HG02571 (cell line): ENCODE measurements around the gene NDUFS5.
"Not testable (repeated sequence)": the region's sequence is repeated elsewhere in the genome, so short reads cannot be mapped to it uniquely, and the experiment has no call there.

Source experiments
- ATAC-seq: cut with Tn5 transposase; IDR thresholded peaks from one replicate; pipeline ENCODE4 v1.9.1; 2021; ENCODE audit warnings: mild to moderate bottlenecking, moderate library complexity; ENCODE audit not compliant: unreplicated experiment

NDUFS5 gene

DNA sequence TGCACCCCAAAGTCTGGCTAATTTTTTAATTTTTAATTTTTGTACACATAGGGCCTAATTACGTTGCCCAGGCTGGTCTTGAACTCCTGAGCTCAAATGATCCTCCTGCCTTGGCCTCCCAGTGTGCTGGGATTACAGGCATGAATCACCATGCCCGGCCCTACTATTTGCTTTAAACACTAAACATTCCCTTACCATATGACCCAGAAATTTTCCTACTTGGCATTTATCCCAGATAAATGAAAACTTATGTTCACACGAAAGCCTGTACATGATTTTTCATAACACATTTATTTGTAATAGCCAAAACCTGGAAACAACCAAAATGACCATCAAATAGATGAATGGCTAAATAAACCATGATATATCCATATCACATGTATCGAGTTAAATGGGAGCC lies 35.8 kb downstream of the NDUFS5 start:
- ATAC-seq: no peak

- ATAC-seq: no peak
Observed at GRCh38 chr1:39063191-39063590, 37.0 kb downstream of the NDUFS5 start.

- ATAC-seq: no peak
Observed at GRCh38 chr1:39063775-39064174, 37.6 kb downstream of the NDUFS5 start.

DNA sequence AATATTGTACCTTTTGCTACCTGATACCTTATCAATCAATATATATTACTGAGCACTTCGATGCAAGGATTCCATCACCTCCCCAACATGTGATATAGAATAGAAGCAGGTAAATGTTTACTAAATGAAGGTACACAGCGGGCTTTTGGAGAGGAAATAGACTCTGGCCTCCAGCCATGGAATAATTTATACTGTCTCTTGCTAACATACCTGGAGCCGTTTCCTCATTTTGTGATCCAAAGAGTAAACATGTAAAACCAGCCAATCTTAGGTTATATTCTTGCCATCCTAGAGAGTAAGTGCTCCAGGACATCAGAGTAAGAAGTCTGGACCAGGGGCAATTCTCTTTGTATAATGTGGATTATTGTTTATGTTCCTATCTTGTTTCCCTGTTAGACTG lies 39.4 kb downstream of the NDUFS5 start:
- no peak for ATAC-seq

DNA sequence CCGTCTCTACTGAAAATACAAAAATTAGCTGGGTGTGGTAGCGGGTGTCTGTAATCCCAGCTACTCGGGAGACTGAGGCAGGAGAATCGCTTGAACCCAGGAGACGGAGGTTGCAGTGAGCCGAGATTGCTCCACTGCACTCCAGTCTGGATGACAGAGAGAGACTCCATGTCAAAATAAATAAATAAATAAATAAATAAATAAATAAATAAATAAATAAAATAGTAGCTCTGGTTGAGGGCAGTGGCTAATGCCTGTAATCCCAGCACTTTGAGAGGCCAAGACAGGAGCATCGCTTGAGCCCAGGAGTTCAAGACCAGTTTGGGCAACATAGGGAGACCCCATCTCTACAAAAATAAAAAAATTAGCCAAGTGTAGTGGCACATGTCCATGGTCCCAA lies 42.1 kb downstream of the NDUFS5 start:
- not testable (repeated sequence) for ATAC-seq

- ATAC-seq: not testable (repeated sequence)
Observed at GRCh38 chr1:39071557-39071956, 45.4 kb downstream of the NDUFS5 start.

DNA sequence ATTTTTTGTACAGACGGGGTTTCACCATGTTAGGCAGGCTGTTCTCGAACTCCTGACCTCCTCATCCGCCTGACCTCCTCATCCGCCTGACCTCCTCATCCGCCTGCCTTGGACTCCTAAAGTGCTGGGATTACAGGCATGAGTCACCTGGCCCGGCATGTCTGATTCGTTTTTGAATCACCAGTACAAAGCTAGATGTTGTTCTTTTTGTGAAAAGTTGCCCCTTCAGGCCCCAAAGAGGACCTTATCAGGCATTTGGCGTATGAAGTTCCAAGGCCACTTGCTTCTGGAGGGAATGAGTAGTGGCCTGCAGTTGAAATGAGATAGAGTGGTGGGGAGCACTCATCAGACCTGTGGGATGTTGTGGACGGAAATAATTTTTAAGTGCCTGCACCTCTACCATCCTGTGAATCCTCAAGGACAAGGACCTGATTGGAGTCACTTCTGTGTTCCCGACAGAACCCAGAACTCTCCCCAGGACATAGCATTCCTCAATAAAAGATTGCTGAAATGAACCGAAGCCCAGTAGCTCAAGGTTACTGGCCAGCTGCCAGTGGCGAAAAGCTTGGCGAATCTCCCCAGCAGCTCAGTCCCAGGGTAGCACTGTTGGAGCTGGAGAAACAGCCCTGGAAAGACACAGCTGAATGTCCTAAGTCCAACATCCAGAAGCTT lies 50.1 kb downstream of the NDUFS5 start:
- no peak for ATAC-seq

DNA sequence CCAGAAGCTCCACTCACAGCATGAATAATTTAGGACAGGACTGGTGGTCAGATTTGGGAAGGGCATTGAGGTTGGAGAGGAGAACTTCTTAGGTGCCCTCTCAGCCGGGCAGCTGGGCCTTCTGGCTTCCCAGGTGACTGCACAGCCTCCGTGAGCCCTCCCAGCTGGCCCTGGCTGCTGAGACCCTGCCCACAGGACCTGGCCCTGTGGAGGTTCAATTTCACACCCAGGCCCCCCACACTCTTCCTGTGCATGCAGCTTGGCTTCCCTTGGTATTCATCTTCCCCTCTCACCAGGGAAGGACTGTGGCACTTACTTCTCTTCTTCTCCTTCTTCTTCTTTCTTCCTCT lies 50.6 kb downstream of the NDUFS5 start:
- no peak for ATAC-seq

GRCh38 chr1:39080269-39080826 lies 54.2 kb downstream of the NDUFS5 start:
- no peak for ATAC-seq

- no peak for ATAC-seq
Observed at GRCh38 chr1:39080831-39081270, 54.7 kb downstream of the NDUFS5 start.

GRCh38 chr1:39081271-39082009 lies 55.3 kb downstream of the NDUFS5 start:
- ATAC-seq: no peak

- no peak for ATAC-seq
Observed at GRCh38 chr1:39082010-39082799, 56.1 kb downstream of the NDUFS5 start.

DNA sequence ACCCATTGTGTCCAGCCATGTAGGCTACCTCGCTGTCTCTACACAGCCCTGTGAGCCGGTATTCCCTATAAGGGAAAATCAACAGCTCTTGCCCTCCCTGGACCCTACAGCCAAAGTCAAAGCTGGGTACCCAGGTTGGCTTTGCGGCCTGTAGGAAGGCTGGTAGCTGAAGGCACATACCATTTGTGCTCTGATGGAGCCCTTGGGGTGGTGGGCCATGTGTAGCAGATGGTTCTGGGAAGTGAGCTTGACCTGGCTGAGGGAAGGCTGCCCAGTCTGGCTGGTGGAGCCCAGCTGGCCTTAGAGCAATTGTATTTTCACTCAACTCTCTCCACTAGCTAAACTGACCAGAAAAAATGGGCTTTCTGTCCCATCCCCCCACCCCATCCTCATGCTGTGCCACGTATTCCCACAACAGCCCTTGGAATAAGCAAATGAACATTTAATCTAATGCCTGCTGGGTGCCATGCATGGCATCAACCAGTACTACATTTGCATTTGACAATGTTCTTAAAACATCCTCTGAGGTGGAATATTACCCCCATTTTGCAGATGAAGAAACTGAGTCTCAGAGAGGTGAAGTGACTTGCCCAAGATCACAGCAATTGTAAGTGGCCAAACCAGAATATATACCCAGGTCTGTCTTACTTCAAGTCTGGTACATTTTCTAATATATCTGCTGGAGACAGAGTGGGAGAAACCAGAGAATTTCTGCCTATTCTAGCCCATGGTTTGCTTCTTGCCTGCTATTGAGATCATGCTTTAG lies 56.8 kb downstream of the NDUFS5 start:
- no peak for ATAC-seq

DNA sequence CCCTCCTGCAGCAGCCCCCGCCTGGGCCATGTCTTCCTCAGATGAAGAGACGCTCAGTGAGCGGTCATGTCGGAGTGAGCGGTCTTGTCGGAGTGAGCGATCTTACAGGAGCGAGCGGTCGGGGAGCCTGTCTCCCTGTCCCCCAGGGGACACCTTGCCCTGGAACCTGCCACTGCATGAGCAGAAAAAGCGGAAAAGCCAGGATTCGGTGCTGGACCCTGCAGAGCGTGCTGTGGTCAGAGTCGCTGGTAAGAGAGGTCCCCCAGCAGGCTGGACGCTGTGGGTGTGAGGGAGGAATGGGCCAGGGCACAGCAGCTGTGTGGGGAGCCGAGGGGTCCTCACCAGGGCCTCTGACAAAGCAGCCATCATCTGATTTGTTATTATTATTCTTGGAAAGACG lies 58.0 kb downstream of the NDUFS5 start:
- ATAC-seq: no peak
